GM18507 (cell line): Measurements from ENCODE around the gene GGA2.
A peak's percentile ranks its signal among the peaks of the same experiment; 100 is the strongest.

Experiments
- DNase-seq: peaks from one replicate; pipeline ENCODE4 v3.0.0; 2011; ENCODE audit warnings: low read depth; ENCODE audit not compliant: insufficient read length; ENCODE audit errors: extremely low spot score
- FAIRE-seq: peaks from 2 replicates; lab custom pipeline; 2011; peaks lifted over from hg19 to GRCh38; lab: Jason Lieb, UNC

GGA2 gene

DNA sequence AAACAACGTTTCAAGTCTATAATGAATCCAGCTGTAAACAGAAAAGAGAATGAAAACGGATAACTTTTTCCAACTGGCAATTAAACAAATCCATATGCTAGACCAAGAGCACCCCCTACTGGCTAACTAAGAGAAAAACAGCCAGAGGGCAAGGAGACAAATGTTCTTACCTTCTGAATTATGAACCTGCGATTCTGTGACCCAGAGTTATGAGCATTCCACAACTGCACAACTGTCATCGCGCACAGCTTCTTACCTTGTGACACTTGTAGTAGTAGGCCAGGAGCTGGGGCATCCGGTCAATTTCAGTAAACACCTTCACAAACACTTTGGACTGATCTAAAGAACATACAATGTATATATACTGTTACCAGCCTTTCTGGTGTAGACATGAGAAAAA is 75.9 kb downstream of the GGA2 start:
- FAIRE-seq = peak; percentile 82

DNA sequence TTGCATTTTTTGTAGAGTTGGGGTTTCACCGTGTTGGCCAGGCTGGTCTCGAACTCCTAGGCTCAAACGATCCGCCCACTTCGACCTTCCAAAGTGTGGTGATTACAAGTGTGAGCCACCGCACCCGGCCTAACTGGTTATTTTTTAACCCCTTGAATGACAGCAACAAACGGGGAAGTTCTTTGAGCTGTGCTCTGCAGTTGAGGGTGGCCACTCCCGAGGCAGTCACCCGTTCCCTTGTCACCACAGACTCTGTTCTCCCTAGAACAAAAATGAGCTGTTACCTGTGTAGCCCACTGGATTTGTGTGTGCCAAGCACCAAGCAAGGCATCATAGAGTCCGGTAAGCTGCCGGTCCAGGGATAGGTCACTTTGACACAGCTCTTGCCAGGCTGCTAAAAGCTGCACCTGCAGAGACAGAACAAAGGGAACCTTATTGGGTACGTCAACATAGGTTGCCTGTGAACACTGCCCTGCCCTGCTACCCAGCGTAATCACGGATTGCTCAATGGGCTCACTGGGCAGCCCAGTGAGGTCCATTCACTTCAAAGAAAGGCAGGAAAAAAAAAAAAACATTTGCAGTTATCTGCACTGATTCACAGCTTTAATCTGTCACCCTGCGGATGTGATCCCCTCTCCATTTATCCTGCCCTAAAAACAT is 76.9 kb downstream of the GGA2 start:
- no peak for FAIRE-seq
- DNase-seq = no peak

More for the DNA sequence above, 75.9 kb downstream of the GGA2 start:
- DNase-seq = peak; percentile 53

DNA sequence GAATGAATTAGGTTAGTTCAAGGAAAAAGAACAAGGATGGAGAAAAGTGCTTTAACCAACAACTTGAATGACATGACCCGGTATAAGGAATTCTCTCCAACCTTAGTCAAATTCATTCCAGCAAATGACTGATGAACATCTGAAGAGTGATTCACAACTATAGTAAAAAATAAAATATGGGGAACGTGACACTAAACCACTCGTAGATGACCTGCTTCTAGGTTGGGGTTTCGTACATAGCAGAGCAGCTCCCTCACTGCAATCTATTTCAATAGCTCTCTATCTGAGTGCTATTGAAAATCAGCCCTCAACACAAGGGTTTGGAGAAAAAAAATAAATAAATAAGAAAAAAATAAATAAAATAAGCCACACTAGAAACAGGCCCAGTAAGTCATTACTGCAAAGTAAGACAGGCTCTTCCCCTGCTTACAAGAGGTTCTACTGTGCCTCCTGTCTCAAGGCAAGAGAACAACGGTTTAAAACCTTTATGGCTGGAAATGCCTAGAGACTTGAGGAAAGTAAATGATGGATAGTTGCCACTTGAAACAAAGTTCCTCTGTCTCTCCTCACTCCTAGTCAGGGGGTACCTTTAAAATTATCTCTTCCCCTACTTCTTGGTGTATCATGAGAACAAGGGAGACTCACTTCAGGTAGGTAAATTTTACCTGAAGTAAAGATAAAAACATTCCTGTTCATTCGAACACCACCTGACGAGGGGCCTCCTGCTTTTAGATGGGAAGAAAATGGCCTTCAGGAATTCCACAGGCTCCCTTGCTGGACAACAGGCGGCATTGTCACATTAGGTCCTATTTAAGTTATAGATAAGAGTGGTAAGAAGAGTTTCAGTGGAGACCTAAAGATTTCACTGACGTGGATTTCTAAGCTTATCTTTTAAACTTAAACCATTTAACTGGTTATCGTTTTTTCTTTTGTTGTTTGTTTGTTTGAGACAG is 77.8 kb downstream of the GGA2 start:
- DNase-seq (no peak), FAIRE-seq (no peak)

DNA sequence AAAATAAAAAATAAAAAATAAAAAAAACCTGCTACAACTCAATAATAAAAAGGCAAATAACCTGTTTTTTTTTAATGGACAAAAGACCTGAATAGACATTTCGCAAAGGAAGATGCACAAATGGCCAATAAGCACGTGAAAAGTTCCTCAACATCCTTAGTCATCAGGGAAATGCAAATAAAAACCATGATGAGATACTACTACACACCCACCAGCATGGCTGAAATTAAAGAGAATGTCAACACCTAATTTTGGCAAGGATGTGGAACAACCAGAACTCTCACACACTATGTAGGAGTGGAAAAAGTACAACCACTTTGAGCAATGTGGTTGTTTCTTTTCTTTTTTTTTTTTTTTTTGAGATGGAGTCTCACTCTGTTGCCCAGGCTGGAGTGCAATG is 81.9 kb downstream of the GGA2 start:
- no peak for DNase-seq
- no peak for FAIRE-seq

DNA sequence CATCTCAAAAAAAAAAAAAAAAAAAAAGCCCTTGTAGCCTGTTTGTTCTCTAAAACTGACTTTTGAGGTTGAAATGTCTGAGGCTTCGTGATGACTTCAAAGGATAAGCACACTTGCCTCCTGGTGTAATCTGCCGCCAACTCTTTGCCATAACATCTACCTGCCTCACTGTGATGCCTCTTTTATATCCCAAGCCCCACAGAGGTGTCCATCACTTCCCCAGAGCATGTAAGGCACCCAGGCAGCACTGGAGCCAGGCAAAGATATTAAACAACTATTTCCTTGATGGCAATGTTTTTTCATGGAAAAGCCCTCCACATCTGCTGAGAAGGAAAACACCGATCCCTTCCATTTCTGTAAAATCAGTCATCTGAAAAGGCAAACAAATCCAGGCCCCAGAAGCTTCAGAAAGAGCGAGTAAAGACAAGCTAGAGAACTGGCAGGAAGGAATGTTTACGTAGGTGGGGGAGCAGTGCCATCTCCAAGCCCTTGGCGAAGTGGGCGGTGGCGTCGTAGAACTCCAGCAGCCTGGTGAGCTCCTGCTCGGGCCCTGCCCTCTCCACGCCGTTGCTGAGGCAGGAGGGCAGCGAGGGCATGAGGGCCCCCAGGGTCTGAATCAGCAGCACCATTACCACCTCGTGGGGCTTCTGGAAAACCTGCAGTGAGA is 85.9 kb downstream of the GGA2 start:
- no peak for FAIRE-seq
- no peak for DNase-seq

DNA sequence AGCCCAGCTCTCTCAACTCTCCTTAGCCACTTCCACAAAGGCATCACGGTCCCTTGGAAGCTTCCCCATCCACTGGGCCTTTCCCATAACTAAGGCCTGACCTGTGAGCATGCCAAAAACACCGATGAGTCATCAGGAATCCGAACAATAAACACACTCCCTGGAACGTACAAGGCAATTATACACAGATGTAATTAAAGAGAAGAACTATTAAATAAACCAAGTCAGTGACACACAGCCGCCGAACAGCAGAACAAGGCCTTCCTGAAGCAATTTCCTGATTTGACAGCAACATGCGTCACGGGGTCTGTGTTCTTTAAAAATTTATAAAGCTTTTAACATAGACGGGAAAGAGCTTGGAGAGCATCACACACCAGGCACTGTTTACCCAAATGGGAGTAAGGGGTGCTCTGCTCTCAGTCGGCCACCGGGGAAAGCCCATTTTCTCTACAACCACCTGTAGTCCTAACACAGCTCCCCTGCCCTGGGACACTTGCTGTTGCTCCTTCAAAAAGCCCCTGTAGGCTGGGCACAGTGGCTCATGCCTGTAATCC is 86.7 kb downstream of the GGA2 start:
- DNase-seq (no peak), FAIRE-seq (no peak)

DNA sequence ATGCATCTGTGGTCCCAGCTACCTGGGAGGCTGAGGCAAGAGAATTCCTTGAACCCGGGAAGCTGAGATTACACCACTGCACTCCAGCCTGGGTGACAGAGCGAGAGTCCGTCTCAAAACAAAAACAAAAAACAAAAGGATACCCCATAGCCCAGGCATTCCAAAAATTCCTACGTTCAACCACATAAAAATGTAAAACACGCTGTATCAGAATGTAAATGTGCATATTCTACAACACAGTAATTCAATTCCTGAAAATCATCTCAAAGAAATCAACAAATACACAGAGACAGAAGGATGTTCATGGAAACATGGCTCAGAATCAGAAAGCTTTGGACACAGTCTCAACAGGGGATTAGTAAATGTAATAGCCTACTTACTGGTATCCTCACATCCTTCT is 90.3 kb downstream of the GGA2 start:
- no peak for FAIRE-seq
- no peak for DNase-seq

DNA sequence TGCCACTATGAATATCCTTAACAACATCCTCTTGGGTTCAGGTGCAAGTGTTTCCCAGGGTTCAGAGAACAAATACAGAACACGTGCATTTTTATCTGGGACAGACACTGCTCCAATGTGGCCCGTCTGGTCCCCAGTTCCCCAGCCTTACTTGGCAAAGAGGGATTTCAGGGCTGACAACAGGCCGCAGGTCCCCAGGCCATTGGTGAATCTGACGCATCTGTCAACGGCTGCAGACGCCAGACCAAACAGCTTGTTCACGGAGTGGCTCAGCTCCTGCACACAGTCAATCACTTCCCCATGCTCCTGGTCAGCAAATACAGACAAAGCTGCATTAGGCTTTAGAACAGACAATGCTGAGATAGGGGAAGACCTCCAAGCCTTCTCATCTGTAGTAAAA is 93.5 kb downstream of the GGA2 start:
- DNase-seq (no peak), FAIRE-seq (no peak)

DNA sequence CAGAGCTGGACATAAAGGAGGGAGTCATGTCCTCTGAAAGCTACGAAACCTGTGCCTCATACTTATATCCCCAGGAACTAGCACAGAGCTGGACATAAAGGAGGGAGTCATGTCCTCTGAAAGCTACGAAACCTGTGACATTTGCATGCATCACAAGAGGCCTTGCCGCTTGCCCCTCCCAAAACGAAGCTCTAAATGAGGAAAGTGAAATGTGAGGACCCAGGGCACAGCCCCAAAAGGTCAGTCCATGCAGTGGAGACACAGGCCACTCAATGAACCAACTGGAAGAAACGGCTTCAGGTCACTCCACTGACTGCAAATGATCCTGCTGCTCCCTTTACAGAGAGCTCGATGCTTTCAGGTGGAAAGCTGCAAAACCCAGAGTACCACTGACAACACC is 95.6 kb downstream of the GGA2 start:
- no peak for DNase-seq
- FAIRE-seq = no peak
